HG03354 (cell line): ENCODE measurements around the gene CHD6.

Experiments
- ATAC-seq: cut with Tn5 transposase; IDR thresholded peaks from one replicate; pipeline ENCODE4 v1.9.1; 2021; ENCODE audit warnings: mild to moderate bottlenecking; ENCODE audit not compliant: unreplicated experiment, poor library complexity, severe bottlenecking

CHD6 gene

GRCh38 chr20:41513829-41514228 is 104.3 kb downstream of the CHD6 start:
- ATAC-seq, result no peak

GRCh38 chr20:41512624-41513023 is 105.6 kb downstream of the CHD6 start:
- ATAC-seq, result no peak

DNA sequence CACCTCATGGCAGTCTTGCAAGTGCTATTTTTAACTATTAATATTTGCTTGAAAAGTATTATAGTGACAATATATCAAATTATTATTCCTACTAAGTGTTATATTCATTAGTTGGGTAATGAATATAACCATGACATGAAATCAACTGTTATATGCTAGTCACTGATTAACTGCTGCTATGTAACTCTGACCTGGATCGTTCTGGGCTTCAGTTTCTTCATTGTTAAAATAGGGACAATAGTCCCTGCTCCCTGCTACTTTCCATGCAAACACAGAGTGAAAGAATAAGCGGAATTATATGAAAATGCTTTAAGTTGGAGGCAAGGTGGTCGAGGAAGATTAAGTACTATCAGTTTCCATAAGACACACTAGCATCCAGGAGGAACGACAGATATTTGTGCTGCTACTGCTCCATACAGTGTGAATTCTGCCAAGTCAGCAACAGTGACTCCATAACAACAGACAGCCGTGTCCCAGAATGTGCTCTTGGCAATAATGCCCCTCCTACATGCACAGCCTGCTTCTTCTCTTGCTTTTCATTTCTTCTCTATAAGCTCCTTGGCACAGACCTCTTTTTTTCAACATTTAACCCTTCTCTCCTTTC is 107.2 kb downstream of the CHD6 start:
- ATAC-seq, result no peak

DNA sequence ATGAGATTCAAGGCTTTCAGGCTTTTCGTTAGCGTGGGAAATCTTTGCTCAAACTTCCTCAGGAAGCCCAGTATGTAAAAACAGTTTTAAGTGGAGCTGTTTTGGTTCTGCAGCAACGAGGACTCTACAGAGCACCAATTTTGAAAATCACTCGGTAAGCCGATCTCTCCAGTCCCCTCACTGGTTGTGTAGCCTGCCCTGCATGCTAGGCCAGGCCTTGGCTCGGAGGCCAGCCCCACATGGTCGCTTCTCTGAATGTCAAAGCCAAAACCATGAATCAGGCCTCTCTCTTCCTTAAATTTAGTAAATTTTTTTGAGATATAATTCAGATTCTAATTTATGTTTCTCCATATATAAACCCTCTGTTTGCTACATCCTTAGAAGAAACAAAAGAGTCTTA is 108.0 kb downstream of the CHD6 start:
- ATAC-seq, result no peak

DNA sequence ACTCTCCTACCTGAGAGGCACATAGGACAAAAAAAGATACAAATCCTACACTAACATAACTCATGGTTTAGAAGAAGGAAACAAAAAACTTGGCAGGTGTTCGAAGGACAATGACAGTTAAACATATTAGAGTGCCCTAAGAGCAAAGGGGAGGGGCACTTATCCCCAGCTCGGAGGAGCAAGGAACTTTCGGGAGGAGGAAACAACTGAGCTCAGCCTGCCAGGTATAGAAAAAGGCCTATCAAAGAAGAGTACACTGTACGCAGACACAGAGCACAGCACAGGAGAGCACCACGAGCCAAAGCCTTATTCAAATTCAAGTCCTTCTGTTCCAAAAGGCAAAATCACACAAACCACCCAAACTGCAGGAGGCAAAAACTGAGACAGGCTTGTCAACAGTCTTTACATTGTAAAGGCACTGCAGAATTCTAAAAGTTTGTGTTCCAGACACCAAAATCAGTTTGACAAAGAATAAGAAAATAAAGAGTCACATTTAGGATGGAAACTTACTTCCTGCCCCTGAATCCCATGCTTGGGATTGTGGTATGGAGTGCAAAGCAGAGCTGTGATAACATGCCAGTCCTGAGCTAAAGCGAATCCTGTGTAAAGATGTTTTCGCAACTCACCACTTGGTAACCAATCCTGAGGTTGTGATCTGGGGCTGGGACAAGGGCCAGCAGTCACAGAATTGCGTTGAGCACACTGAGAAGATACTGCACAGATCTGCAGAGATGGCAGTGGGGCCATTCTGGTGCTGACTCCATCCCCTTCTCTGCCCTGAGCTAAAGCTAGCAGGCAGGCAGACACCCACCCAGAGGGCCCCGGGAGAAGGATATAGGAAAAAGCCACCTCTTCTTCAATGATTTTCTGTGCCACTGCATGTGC is 108.6 kb downstream of the CHD6 start:
- ATAC-seq, result no peak

DNA sequence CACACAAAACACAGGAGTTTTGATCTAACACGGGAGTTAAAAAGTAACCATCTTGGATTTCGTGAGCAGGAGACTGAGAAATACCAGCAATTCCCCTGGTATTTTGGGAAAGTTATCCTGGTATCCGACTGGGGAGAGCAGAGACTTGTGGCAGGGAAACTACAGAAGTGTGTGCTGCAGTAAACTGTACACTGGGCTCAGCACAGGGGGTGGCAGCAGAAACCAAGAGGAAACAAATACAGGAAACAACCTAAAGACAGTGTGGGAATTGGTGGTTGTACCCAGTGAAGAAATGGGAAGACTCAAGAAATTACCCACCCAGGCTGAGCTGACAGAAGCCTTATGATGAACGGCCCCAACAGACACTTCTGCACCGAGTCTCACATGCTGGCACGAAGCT is 109.8 kb downstream of the CHD6 start:
- no peak for ATAC-seq

- ATAC-seq, result no peak
Measured at GRCh38 chr20:41507851-41508250, 110.3 kb downstream of the CHD6 start.

GRCh38 chr20:41507436-41507835 is 110.7 kb downstream of the CHD6 start:
- no peak for ATAC-seq

GRCh38 chr20:41506192-41506915 is 111.8 kb downstream of the CHD6 start:
- ATAC-seq, result no peak

DNA sequence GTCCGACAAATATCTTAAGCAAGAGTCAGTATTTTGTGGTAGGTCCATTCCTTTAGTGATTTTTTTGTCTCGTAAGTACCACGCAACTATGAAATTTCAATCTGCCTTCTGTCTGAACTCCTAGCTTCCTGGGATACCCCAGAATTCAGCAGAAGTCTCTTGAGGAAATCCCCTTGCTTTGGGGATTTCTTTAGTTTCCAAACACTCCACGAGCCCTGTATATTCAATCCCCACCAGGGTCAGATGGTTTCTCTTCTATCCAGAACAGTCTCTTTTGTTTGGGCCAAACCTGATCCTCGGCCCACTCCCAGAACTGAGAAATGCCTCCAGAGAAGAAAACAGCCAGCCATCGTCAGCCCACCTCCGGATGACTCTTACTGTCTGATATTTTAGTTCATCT is 113.0 kb downstream of the CHD6 start:
- ATAC-seq, result no peak

DNA sequence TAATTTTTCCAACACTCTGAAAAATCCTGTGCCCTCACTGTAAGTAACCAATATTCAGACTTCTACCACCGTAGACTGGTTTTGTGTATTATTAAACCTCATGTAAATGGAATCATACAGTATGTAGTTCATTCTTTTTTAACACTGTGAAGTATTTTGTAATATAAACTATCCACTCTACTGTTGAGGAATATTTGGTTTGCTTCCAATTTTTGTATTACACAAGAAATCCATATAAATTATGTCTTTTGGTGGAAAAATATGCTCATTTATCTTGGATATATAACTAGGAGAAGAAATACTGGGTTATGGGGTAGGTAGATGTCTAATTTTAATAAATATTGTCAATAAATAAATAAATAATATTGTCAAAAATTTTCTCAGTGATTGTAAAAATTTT is 116.8 kb downstream of the CHD6 start:
- ATAC-seq, result no peak

- no peak for ATAC-seq
Measured at GRCh38 chr20:41499961-41500725, 118.0 kb downstream of the CHD6 start.

- ATAC-seq, result no peak
Measured at GRCh38 chr20:41499064-41499463, 119.1 kb downstream of the CHD6 start.

DNA sequence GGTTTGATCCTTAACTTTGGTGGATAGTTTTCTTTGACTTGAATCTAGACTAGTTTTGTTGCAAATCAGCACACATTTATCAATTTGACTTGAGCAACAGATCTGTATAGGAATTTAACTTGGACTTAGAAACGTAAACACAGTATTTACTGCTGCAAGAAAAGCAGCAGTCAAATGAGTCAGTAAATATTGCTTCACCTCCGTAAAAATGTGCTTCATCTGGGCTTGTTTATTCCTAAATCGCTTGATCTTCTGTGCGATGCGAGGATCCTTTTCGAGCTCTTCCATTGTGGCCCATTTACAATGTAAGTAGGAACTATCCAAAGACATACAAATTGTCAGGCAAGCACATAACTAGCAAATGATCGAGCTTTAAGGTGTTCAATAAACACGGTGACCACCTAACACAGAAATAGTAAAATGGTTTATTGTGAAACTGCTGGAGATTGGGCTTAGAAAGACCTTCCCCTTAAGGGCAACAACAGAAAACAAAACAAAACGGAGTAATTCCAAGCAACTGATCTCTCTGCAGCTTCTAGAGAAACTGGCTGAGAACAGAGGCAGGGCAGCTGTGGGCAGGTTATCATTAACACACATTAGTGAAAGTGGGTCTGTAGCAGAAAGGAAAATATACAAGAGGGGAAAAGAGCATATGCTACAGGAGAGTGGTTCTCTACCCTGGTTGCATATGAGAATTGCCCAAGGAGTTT is 120.8 kb downstream of the CHD6 start:
- ATAC-seq, result no peak

- ATAC-seq, result no peak
Measured at GRCh38 chr20:41494451-41494850, 123.7 kb downstream of the CHD6 start.

- no peak for ATAC-seq
Measured at GRCh38 chr20:41483553-41483930, 134.6 kb downstream of the CHD6 start.

- ATAC-seq, result no peak
Measured at GRCh38 chr20:41482647-41483552, 135.3 kb downstream of the CHD6 start.

DNA sequence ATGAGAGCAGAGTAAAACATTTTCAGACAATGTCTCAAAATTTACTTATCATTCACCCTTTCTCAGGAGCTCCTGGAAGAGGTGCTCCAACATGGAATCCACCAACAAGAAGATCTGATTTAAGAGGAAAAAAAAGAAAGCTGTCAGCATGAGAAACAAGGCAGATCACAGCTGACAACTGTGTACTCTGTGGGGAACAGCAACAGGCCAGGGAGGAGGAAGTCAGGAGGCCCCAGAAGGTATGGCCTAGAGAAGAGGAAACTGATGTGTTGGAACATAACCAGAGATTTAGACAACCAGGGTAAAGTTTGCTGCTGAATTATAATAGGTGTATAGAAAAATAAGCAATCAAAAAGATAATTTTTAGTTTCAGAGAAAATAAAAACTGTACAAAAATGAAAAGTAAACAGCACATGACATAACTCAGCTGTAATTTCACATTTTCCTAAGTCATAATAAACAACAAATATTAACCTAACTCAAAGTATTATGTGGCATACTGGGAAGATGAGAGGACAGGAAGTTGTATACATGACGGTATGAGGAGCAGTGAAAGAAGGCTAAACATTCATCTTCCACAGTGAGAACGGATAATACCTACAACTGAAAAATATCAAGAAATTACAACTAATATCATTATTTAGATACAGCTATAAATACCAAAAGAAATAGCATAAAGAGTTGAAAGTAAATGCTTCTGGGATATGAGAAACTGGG is 138.0 kb downstream of the CHD6 start:
- no peak for ATAC-seq
